Upper lobe of right lung (tissue), 1 donor: ENCODE measurements around the gene TLE2. TPM values are rescaled to one million over a fixed set of nuclear protein-coding genes. Genes with fewer than 3 reads are reported as not detected.
A peak's percentile ranks its signal among the peaks of the same experiment; 100 is the strongest.

ENCODE experiments used
- ATAC-seq: fragments of 200-7000 bp; cut with Tn5 transposase; one replicate; pipeline ENCODE4 v1.9.1; 2020; ENCODE audit warnings: mild to moderate bottlenecking, moderate library complexity
- DNase-seq: peaks from one replicate; pipeline ENCODE4 v3.0.0-alpha.2; 2020
- H3K27ac ChIP-seq: fragments of 200-600 bp; one replicate; pipeline ENCODE4 v1.8.0; 2022
- H3K27me3 ChIP-seq: fragments of 200-600 bp; one replicate; pipeline ENCODE4 v1.8.0; 2022; ENCODE audit warnings: mild to moderate bottlenecking
- H3K36me3 ChIP-seq: fragments of 200-600 bp; one replicate; pipeline ENCODE4 v1.8.0; 2022
- H3K4me1 ChIP-seq: fragments of 200-600 bp; one replicate; pipeline ENCODE4 v1.8.0; 2022
- H3K4me3 ChIP-seq: fragments of 200-600 bp; one replicate; pipeline ENCODE4 v1.8.0; 2022; ENCODE audit warnings: mild to moderate bottlenecking
- H3K9me3 ChIP-seq: fragments of 200-600 bp; one replicate; pipeline ENCODE4 v1.8.0; 2022
- intact Hi-C: fragments of 100-400 bp; cut with DNase I; formaldehyde crosslinking; loops from one replicate; pipeline ENCODE4 v1.11.0; 2022
- total RNA-seq: library from RNA; stranded (reverse); fragmentation: NEBNext Ultra II Directional; extraction: Animal tissue kit (Norgen Biotek cat#: 25700); gene quantifications from one replicate; pipeline ENCODE4 v1.2.1, GENCODE V29; 2021
- TF ChIP-seq, protein P1 (sequence below): fragments of 200-600 bp; IDR thresholded peaks from one replicate; pipeline ENCODE4 v1.8.0; 2022; ENCODE audit warnings: antibody characterized with exemption
- donor health status: DM: no; HTN: yes; CAD: no; lungs with severe emphysema.

Gene TLE2
- total RNA-seq, 1 donor from 2014 or later = 58.6 TPM

GRCh38 chr19:2977001-2977745 lies 51.9 kb downstream of the TLE2 start, which contains the start of gene TLE6:
Gene TLE6, plus strand, starts transcription at chr19:2977564. Its CDS starts 670 bp downstream, at chr19:2978234.
- Histone ChIP-seq H3K27ac (peak within 1 kb of the TSS; percentile 66), H3K4me3 (peak within 1 kb of the TSS; percentile 57), H3K36me3 (no peaks in the 10 kb centered on the region), H3K27me3 (no peaks in the 10 kb centered on the region), H3K4me1 (peaks cover 61% of the 10 kb centered on the region), H3K9me3 (no peaks in the 10 kb centered on the region)
- peak; percentile 98 for DNase-seq
- intact Hi-C loops = no loop called here
- ATAC-seq = peak; percentile 96
- TF ChIP-seq, protein P1, sequence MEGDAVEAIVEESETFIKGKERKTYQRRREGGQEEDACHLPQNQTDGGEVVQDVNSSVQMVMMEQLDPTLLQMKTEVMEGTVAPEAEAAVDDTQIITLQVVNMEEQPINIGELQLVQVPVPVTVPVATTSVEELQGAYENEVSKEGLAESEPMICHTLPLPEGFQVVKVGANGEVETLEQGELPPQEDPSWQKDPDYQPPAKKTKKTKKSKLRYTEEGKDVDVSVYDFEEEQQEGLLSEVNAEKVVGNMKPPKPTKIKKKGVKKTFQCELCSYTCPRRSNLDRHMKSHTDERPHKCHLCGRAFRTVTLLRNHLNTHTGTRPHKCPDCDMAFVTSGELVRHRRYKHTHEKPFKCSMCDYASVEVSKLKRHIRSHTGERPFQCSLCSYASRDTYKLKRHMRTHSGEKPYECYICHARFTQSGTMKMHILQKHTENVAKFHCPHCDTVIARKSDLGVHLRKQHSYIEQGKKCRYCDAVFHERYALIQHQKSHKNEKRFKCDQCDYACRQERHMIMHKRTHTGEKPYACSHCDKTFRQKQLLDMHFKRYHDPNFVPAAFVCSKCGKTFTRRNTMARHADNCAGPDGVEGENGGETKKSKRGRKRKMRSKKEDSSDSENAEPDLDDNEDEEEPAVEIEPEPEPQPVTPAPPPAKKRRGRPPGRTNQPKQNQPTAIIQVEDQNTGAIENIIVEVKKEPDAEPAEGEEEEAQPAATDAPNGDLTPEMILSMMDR = no peak

- no peaks in the 10 kb centered on the region for H3K27me3 ChIP-seq
- TF ChIP-seq, protein P1 = no peak
- peak overlapping the region; percentile 57 for H3K4me3 ChIP-seq
- peak overlapping the region; percentile 66 for H3K27ac ChIP-seq
- intact Hi-C loops = no loop called here
- peaks cover 64% of the 10 kb centered on the region for H3K4me1 ChIP-seq
- H3K9me3 ChIP-seq = no peaks in the 10 kb centered on the region
- no peak for ATAC-seq
- H3K36me3 ChIP-seq = no peaks in the 10 kb centered on the region
- no peak for DNase-seq
These were observed 52.5 kb downstream of the TLE2 start for GRCh38 chr19:2976609-2977000.

- peak; percentile 52 for ATAC-seq
- intact Hi-C loops = no loop called here
- H3K4me3 ChIP-seq = no peak overlapping the region
- no peaks in the 10 kb centered on the region for H3K27me3 ChIP-seq
- H3K4me1 ChIP-seq = peaks cover 82% of the 10 kb centered on the region
- TF ChIP-seq, protein P1 = no peak
- H3K36me3 ChIP-seq = no peaks in the 10 kb centered on the region
- peak overlapping the region; percentile 62 for H3K27ac ChIP-seq
- peak; percentile 74 for DNase-seq
- H3K9me3 ChIP-seq = no peaks in the 10 kb centered on the region
These were observed 54.6 kb downstream of the TLE2 start for GRCh38 chr19:2974342-2975041.

GRCh38 chr19:2973229-2973628 lies 55.9 kb downstream of the TLE2 start:
- ATAC-seq (no peak), DNase-seq (no peak)
- intact Hi-C loops = no loop called here
- no peaks in the 10 kb centered on the region for H3K27me3 ChIP-seq
- H3K4me1 ChIP-seq = peaks cover 86% of the 10 kb centered on the region
- H3K27ac ChIP-seq = peak overlapping the region; percentile 90
- no peak overlapping the region for H3K4me3 ChIP-seq
- H3K36me3 ChIP-seq = no peaks in the 10 kb centered on the region
- TF ChIP-seq, protein P1 = no peak
- no peaks in the 10 kb centered on the region for H3K9me3 ChIP-seq

GRCh38 chr19:2970201-2970835 lies 58.8 kb downstream of the TLE2 start:
- ATAC-seq (peak; percentile 45), DNase-seq (no peak)
- TF ChIP-seq, protein P1 = no peak
- no peaks in the 10 kb centered on the region for H3K27me3 ChIP-seq
- no peak overlapping the region for H3K4me3 ChIP-seq
- no peaks in the 10 kb centered on the region for H3K36me3 ChIP-seq
- H3K9me3 ChIP-seq = no peaks in the 10 kb centered on the region
- H3K4me1 ChIP-seq = peaks cover 62% of the 10 kb centered on the region
- H3K27ac ChIP-seq = peak overlapping the region; percentile 90
- intact Hi-C loops = no loop called here
